GM21381 (cell line): ENCODE measurements around the gene CYP19A1.
"Not testable (repeated sequence)": the region's sequence is repeated elsewhere in the genome, so short reads cannot be mapped to it uniquely, and the experiment has no call there.

Experiments
- ATAC-seq: cut with Tn5 transposase; IDR thresholded peaks from one replicate; pipeline ENCODE4 v1.9.1; 2021; ENCODE audit warnings: mild to moderate bottlenecking, moderate library complexity; ENCODE audit not compliant: unreplicated experiment

Gene CYP19A1

DNA sequence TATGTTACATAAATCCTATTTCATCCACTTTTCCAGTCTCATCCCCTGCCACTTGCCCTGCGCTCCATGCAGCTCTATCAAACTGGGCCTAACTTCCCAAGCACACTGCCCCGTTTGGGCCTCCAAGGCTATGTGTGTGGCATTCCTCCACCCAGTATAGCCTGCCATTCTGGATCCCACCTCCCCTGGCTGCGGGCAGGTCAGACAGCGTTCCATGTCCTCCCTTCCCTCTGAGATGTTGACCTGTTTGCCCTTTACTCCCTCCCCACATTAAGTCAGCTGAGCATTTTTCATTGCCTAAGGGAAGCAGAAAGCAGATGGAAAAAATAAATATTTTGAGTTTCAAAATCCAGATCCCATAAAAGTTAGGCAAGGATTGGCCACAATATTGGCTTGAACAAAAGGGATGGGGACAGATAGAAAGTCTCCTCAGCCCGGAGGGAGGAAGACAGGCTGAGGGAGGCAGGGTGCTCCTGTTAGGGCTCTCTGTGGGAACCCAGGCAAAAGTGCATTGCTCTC is 73.3 kb downstream of the CYP19A1 start:
- no peak for ATAC-seq

- ATAC-seq: no peak
Measured at GRCh38 chr15:51263726-51264125, 74.7 kb downstream of the CYP19A1 start.

- ATAC-seq: no peak
Measured at GRCh38 chr15:51263116-51263515, 75.3 kb downstream of the CYP19A1 start.

- no peak for ATAC-seq
Measured at GRCh38 chr15:51262463-51262862, 75.9 kb downstream of the CYP19A1 start.

GRCh38 chr15:51261113-51261512 is 77.3 kb downstream of the CYP19A1 start:
- not testable (repeated sequence) for ATAC-seq

- ATAC-seq: no peak
Measured at GRCh38 chr15:51260202-51260601, 78.2 kb downstream of the CYP19A1 start.

- ATAC-seq: no peak
Measured at GRCh38 chr15:51255533-51255932, 82.9 kb downstream of the CYP19A1 start.

GRCh38 chr15:51253366-51253765 is 85.0 kb downstream of the CYP19A1 start:
- no peak for ATAC-seq

- no peak for ATAC-seq
Measured at GRCh38 chr15:51252671-51253070, 85.7 kb downstream of the CYP19A1 start.

DNA sequence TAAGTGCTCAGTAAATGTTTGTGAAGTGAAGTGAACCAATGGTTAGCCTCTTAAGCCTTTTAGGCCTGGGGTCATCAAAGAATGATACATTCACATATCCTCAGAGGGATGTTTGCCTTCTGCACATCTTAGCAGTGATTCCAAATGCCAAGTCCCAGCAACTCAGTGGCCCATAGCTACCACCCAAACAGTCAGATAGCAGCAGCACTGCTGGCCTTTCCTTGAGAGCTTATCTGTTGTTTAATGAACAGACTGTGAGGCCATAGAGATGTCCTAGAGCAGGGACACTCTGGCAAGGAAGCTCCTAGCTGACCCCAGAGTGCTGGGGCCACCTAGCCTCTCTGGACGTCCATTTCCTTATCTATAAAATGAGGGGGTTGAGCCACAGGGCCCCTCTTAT is 86.8 kb downstream of the CYP19A1 start:
- no peak for ATAC-seq

GRCh38 chr15:51250217-51251011 is 88.0 kb downstream of the CYP19A1 start:
- no peak for ATAC-seq

- no peak for ATAC-seq
Measured at GRCh38 chr15:51245628-51246027, 92.8 kb downstream of the CYP19A1 start.

DNA sequence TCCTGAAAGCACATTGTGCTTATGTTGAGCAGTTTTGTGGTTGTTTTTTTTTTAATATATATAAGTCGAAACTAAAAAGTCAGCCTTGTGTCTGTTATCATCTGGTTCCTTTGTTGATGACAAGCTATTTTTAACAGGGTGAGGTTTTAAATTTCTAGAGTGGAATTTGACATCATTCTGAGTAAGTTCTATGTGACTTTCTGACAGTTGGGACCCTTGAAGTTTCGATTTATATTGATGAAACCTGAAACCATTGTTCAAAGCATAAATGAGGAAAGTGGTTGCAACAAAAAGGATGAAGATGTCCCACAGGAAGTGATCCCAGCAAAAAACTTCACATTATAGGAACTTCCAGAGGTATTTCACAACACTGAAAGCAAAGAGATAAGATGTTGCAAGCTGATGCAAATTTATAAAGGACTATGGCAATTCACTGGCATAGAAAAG is 94.0 kb downstream of the CYP19A1 start:
- no peak for ATAC-seq

DNA sequence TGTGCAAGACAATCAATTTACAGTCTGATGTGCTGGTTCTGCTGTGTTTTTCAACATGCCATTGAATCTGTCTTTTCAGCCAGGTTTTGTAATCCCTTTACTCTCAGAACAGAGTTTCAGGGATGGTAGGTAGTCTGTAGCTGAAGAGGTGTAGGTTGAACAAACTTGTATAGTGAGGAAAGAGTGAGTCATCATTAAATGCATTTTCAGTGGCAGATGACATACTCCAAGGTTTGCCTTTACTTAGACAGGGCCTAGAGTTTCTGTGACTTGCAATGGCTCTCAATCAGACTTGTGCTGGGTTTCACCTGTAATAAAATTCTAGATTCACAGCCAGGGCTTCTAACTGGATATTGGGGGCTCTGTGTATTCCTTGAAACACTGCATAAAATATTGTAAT is 94.6 kb downstream of the CYP19A1 start:
- ATAC-seq: no peak

DNA sequence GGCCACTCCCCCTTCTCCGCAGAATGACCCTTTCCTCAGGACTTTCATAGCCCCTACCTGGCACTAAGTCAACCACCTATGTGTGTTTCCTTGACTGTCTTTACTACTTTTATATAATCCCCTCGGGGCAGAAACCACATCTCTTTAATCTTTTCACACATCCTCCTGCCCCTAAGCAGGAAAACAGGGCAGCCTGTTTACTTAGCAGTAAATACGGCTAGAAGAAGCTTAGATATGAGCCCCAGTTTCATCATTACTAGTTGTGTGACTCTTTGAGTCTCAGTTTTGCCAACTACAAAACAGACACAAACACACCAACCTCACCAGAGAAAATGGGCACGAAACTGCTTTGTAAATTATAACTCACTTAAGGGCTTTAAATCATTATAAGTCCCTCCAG is 98.3 kb downstream of the CYP19A1 start:
- no peak for ATAC-seq

- no peak for ATAC-seq
Measured at GRCh38 chr15:51237816-51238215, 100.6 kb downstream of the CYP19A1 start.

DNA sequence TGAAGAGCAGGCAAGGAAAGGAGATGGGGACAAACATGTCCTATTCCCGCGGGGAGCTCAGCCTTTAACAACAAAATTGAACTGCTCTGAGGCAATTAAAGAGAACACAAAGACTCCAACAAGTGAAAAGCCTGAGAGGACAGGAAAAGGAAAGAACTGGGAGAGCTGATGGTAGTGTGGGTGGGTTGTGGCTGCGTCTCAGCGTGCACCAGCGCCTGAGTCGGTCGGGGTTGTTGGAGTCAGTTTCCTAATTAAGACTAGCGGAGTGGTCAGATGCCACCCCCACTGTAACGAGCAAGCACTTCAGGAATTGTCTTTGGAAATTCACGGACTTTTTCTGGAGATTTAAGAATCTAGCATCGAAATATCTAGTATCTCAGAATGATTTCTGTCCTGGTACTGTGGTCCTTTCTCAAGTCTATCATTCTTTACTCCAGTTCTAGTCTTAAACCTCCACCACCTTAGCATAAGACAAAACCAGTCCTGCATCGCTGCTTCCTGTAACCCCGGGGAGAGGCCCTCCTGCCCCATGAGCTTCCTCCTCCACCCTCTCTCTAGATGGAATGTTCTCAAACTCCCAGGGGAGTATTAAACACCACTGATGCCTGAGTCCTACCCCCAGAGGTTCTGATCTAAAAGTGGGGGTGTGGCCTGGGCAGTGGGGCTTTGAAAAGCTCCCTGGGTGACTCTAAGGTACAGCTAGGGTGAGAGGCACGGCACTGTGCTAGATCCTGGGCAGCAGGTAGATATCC is 104.0 kb downstream of the CYP19A1 start:
- no peak for ATAC-seq

DNA sequence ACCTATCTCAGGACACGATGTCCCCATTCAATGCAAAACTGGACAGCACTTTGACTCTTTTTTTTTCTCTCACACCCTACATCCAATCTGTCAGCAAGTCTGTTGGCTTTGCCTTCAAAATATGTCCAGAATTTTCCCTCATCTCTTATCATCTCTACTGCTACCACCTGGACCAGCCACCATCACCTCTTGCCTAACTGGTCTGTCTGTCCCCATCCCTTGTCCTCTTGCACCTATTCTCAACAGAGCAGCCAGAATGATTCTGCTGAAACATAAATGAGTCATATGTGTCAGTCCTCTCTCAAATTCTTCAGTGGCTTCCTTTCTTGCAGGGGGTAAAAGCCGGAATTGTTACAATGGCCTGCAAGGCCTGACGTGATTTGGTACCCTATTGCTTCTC is 105.8 kb downstream of the CYP19A1 start:
- no peak for ATAC-seq

DNA sequence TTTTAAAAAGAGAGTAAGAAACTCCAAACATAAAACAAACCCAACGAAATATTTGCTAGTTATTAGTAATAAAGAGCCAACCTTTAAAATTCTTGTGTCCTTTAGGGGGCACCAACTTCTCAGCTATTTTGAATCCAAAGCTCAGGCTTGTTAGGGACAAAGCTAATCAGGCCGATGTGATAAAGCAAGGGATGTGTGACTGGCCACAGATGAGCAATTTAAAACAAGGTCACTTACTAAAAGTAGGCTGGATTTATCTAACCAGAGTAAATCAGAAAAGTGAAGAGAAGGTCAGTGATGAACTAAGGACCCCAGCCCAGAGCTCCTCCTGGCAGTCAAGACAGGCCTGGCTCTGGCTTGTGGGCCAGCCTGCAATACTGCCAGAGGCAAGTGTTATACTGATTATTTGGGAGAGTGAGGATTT is 108.5 kb downstream of the CYP19A1 start:
- ATAC-seq: no peak

DNA sequence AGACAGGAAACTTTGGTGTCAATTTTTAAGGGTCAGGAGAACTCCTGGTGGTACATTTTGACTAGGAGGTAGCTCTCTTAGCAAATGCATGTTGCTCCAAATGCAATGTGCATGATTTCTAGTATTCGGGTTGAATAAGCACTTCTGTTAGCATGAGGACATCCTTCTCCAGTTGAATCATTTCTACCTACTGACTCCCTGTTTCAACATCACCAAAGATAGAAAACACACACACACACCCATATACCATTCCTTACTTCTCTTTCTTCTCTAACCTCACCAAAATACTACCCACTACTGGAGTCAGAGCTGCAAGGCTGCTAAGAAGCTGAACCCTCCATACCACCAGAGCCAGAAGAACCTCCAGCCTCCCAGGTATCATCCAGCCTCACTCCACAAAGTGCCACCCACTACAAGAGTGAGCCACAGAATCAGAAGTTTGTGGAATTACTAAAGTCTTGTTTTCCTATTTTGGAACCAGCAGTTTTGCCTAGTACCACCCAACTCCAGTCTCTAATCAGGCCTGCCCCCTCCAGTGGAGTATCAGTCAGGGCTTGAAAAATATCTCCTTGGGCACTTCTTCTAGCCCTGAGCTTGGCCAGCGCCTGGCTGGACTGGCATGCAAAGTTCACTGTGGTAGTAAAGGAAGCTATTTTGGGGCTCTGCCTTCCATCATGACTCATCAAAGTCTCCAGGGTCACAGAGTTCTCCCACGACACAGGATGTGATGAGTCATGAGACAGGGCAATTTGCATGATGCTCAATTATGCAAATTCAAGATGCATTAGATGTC is 110.3 kb downstream of the CYP19A1 start:
- peak; percentile 90 for ATAC-seq

DNA sequence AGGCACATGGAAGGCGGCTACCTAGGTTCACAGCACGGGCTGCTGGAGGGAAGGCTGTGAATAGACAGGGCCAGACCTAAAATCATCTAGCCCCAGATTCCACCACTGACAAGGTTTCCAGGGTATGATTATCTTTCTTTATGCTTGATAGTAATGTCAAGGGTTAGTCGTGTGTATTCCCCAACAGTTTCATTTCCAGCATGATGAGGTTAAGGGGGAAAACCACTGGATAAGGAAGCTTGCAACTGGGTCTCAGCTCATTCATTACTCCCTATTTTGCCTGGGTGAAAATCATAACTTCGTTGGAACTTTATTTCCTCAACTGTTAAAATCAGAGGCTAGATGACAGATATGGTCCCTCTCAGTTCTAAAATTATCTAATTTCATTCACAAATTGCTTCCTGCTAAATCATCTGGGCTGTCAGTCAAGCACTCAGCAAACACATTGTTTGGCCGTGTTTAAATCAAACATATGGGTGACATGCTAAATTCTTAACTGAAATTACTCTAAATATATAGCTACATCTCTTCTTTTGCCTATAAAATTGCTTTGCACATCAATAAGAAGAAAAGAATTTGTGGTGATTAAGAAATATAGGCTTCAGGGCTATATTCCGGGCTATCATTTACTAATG is 111.7 kb downstream of the CYP19A1 start:
- ATAC-seq: no peak
